HCT116 (cell line): ENCODE measurements around the gene TDG. TPM values are rescaled to one million over a fixed set of nuclear protein-coding genes. Genes with fewer than 3 reads are reported as not detected.

Experiments
- ATAC-seq: fragments of 200-7000 bp; cut with Tn5 transposase; 2 replicates; pipeline ENCODE4 v1.9.1; 2020; ENCODE audit warnings: mild to moderate bottlenecking, moderate library complexity
- BruUV-seq: library from RNA; stranded (reverse); fragments of 400-500 nt; replicated peaks from 2 replicates; lab custom pipeline; 2021; lab: Mats Ljungman, UMichigan
- CTCF ChIA-PET: fragments of 300-600 bp; sonication (Branson Sonifier 250); formaldehyde crosslinking; loops from one replicate; lab custom pipeline; 2021; ENCODE audit warnings: antibody characterized with exemption; lab: Charles Lee
- POLR2A ChIA-PET: fragments of 300-600, 350-600 bp; sonication (Branson Sonifier 250); formaldehyde crosslinking; loops from one replicate; lab custom pipeline; 2021; ENCODE audit warnings: antibody characterized with exemption; lab: Charles Lee
- RAD21 ChIA-PET, 2 experiments: fragments of 300-600 bp; sonication (Branson Sonifier 250); formaldehyde crosslinking; loops; one replicate each; lab custom pipeline; 2023; ENCODE audit warnings: low total read pairs in 2 of 2; ENCODE audit not compliant: uncharacterized antibody in 2 of 2, unreplicated experiment in 2 of 2, low non-redundant PET in 1 of 2; lab: Charles Lee
- DNase-seq: peaks from one replicate; pipeline ENCODE4 v3.0.0-alpha.2; 2010; ENCODE audit warnings: low read depth, low spot score
- H2AFZ ChIP-seq: fragments of 200-600 bp; shearing (Covaris generic), sonication (generic); 2 replicates; pipeline ENCODE4 v1.6.1; 2017; ENCODE audit warnings: low read depth, mixed run types, mixed read lengths, antibody characterized with exemption, low read length; ENCODE audit not compliant: poor library complexity, severe bottlenecking
- H3K27ac ChIP-seq: 2 replicates; pipeline ENCODE4 v1.5.1; 2012; ENCODE audit warnings: low read depth, low read length
- H3K27me3 ChIP-seq: fragments of 200-600 bp; sonication (generic); 2 replicates; pipeline ENCODE4 v1.6.1; 2016; ENCODE audit warnings: mixed run types, low read length, mixed read lengths; ENCODE audit not compliant: insufficient read depth
- H3K36me3 ChIP-seq, 2 experiments: fragments of 200-500 bp in 1 of 2; fragments of 200-600 bp in 1 of 2; sonication (Bioruptor generic) in 1 of 2; sonication (generic) in 1 of 2; 2 replicates each; pipeline versions ENCODE4 v1.5.1 to v1.6.1; 2014 to 2016; ENCODE audit warnings: low read length in 2 of 2, inconsistent platforms in 1 of 2, mixed read lengths in 1 of 2, mixed run types in 1 of 2; ENCODE audit not compliant: insufficient read depth in 2 of 2, control insufficient read depth in 1 of 2
- H3K4me1 ChIP-seq, 2 experiments: fragments of 200-600 bp in 1 of 2; sonication (generic) in 1 of 2; 2 replicates each; pipeline versions ENCODE4 v1.5.1 to v1.6.1; 2012 to 2017; ENCODE audit warnings: low read length in 2 of 2, inconsistent platforms in 1 of 2, mild to moderate bottlenecking in 1 of 2, mixed read lengths in 1 of 2, mixed run types in 1 of 2, moderate library complexity in 1 of 2; ENCODE audit not compliant: insufficient read depth in 2 of 2, control insufficient read depth in 1 of 2
- H3K4me2 ChIP-seq: fragments of 200-600 bp; sonication (generic); 2 replicates; pipeline ENCODE4 v1.6.1; 2017; ENCODE audit warnings: mixed run types, low read length, mixed read lengths
- H3K4me3 ChIP-seq, 2 experiments: fragments of 200-600 bp in 1 of 2; sonication (generic) in 1 of 2; replicated peaks in 1 of 2; 2 replicates each; pipeline ENCODE4 v1.5.1; 2011 to 2016; ENCODE audit warnings: low read length in 2 of 2, control low read depth in 1 of 2, low read depth in 1 of 2, mild to moderate bottlenecking in 1 of 2, mixed read lengths in 1 of 2, mixed run types in 1 of 2
- H3K79me2 ChIP-seq: fragments of 200-600 bp; sonication (generic); 2 replicates; pipeline ENCODE4 v1.6.1; 2017; ENCODE audit warnings: mild to moderate bottlenecking, mixed run types, low read length, moderate library complexity, mixed read lengths; ENCODE audit not compliant: insufficient read depth
- H3K9ac ChIP-seq: fragments of 200-600 bp; sonication (generic); 2 replicates; pipeline ENCODE4 v1.6.1; 2016; ENCODE audit warnings: low read length, mixed read lengths
- H3K9me2 ChIP-seq: fragments of 200-600 bp; sonication (generic), shearing (Covaris generic); 2 replicates; pipeline ENCODE4 v1.6.1; 2017; ENCODE audit warnings: mixed run types, mild to moderate bottlenecking, moderate library complexity; ENCODE audit not compliant: insufficient read depth
- H3K9me3 ChIP-seq, 2 experiments: fragments of 200-500 bp in 1 of 2; fragments of 200-600 bp in 1 of 2; sonication (Bioruptor generic) in 1 of 2; sonication (generic) in 1 of 2; 2 replicates each; pipeline ENCODE4 v1.6.1; 2014 to 2017; ENCODE audit warnings: low read length in 2 of 2, mixed read lengths in 2 of 2, inconsistent platforms in 1 of 2, low read depth in 1 of 2, mild to moderate bottlenecking in 1 of 2, mixed run types in 1 of 2, moderate library complexity in 1 of 2; ENCODE audit not compliant: control insufficient read depth in 1 of 2, insufficient read depth in 1 of 2
- H4K20me1 ChIP-seq: fragments of 200-600 bp; sonication (generic), shearing (Covaris generic); 2 replicates; pipeline ENCODE4 v1.6.1; 2017; ENCODE audit warnings: mixed run types, mild to moderate bottlenecking, moderate library complexity; ENCODE audit not compliant: insufficient read depth
- ATF3 ChIP-seq: IDR thresholded peaks from 2 replicates; pipeline ENCODE4 v1.6.1; 2012
- CBX3 ChIP-seq: IDR thresholded peaks from 2 replicates; pipeline ENCODE4 v1.6.1; 2012; ENCODE audit warnings: low read depth
- CEBPB ChIP-seq: IDR thresholded peaks from 2 replicates; pipeline ENCODE4 v1.6.1; 2012; ENCODE audit warnings: low read depth
- EGR1 ChIP-seq: IDR thresholded peaks from 2 replicates; pipeline ENCODE4 v1.6.1; 2012; ENCODE audit warnings: low read depth
- ELF1 ChIP-seq: IDR thresholded peaks from 2 replicates; pipeline ENCODE4 v1.6.1; 2012; ENCODE audit warnings: low read depth, borderline replicate concordance
- EZH2 ChIP-seq: fragments of 200-600 bp; sonication (generic); IDR thresholded peaks from 2 replicates; pipeline ENCODE4 v1.6.1; 2017; ENCODE audit warnings: antibody characterized with exemption, mixed run types
- EZH2phosphoT487 ChIP-seq: fragments of 200-600 bp; IDR thresholded peaks from 2 replicates; pipeline ENCODE4 v1.6.1; 2018; ENCODE audit warnings: antibody characterized with exemption, borderline replicate concordance
- FOSL1 ChIP-seq: IDR thresholded peaks from 2 replicates; pipeline ENCODE4 v1.6.1; 2012; ENCODE audit warnings: low read depth
- JUND ChIP-seq: IDR thresholded peaks from 2 replicates; pipeline ENCODE4 v1.6.1; 2012
- MAX ChIP-seq: IDR thresholded peaks from 2 replicates; pipeline ENCODE4 v1.6.1; 2012
- POLR2A ChIP-seq: IDR thresholded peaks from 2 replicates; pipeline ENCODE4 v1.7.0; 2011; ENCODE audit warnings: borderline replicate concordance; ENCODE audit not compliant: insufficient read depth, insufficient read length; ENCODE audit errors: extremely low read depth
- POLR2AphosphoS5 ChIP-seq: IDR thresholded peaks from 2 replicates; pipeline ENCODE4 v1.6.1; 2011; ENCODE audit warnings: mild to moderate bottlenecking, low read depth, low read length, moderate library complexity
- RAD21 ChIP-seq: IDR thresholded peaks from 2 replicates; pipeline ENCODE4 v1.6.1; 2012; ENCODE audit warnings: low read depth, mild to moderate bottlenecking
- SIN3A ChIP-seq: IDR thresholded peaks from 2 replicates; pipeline ENCODE4 v1.6.1; 2012; ENCODE audit warnings: low read depth
- SP1 ChIP-seq: IDR thresholded peaks from 2 replicates; pipeline ENCODE4 v1.6.1; 2012; ENCODE audit warnings: low read depth
- TCF7L2 ChIP-seq: IDR thresholded peaks from 2 replicates; pipeline ENCODE4 v1.7.0; 2011; ENCODE audit warnings: borderline replicate concordance, inconsistent platforms; ENCODE audit not compliant: insufficient read depth, insufficient read length; ENCODE audit errors: extremely low read depth
- ZFX ChIP-seq: fragments of 450-650 bp; IDR thresholded peaks from 2 replicates; pipeline ENCODE4 v1.6.1; 2017
- ZNF274 ChIP-seq: fragments of 200-500 bp; sonication (Bioruptor generic); IDR thresholded peaks from 2 replicates; pipeline ENCODE4 v1.6.1; 2014; ENCODE audit warnings: mild to moderate bottlenecking, low read depth, low read length, inconsistent platforms
- intact Hi-C: fragments of 100-400 bp; cut with micrococcal nuclease; formaldehyde crosslinking; loops from 2 replicates; pipeline ENCODE4 v1.10.0; 2022
- total RNA-seq: library from RNA; stranded (reverse); gene quantifications from one replicate; pipeline ENCODE4 v1.2.1, GENCODE V29; 2021; ENCODE audit not compliant: unreplicated experiment

TDG gene
- total RNA-seq, 1 experiment from 2014 or later = 23.9 TPM

- no peak for TF ChIP-seq ZNF274
- no peak for TF ChIP-seq ATF3
- TF ChIP-seq RAD21 = no peak
- peak; percentile 90 for TF ChIP-seq POLR2A
- TF ChIP-seq EZH2phosphoT487 = no peak
- peak; percentile 73 for TF ChIP-seq EGR1
- peak; percentile 84; the same call in 1 of the 2 replicates for TF ChIP-seq ELF1
- no peak for TF ChIP-seq CEBPB
- TF ChIP-seq POLR2AphosphoS5 = peak; percentile 97
- no peak for TF ChIP-seq EZH2
Measured at GRCh38 chr12:103965590-103966504, at the start of gene TDG (continued).

GRCh38 chr12:103917873-103918272 lies 47.8 kb upstream of the TDG start:
- no peaks in the 10 kb centered on the region for H3K4me1 ChIP-seq
- H3K36me3 ChIP-seq = no peaks in the 10 kb centered on the region
- intact Hi-C loops = no loop called here
- no peak overlapping the region for H3K27ac ChIP-seq
- H3K4me3 ChIP-seq = no peak overlapping the region
- no peak overlapping the region for H3K4me2 ChIP-seq
- H4K20me1 ChIP-seq = no peaks in the 10 kb centered on the region
- no peak overlapping the region for H2AFZ ChIP-seq
- POLR2A ChIA-PET = no interaction called here
- no peaks in the 10 kb centered on the region for H3K79me2 ChIP-seq
- DNase-seq = no peak
- no TSS peak for BruUV-seq
- CTCF ChIA-PET = no interaction called here
- 0 out of 4 replicates have a peak, but pooled peaks cover 0 to 8% of the 10 kb centered on the region in 2 experiments for H3K9me3 ChIP-seq
- RAD21 ChIA-PET = no interaction called here
- no peaks in the 10 kb centered on the region for H3K9me2 ChIP-seq
- ATAC-seq = no peak
- TF ChIP-seq RAD21 (no peak), FOSL1 (no peak), EGR1 (no peak), JUND (no peak), ZFX (no peak), ZNF274 (no peak), SIN3A (no peak), SP1 (no peak), ELF1 (no peak), TCF7L2 (no peak), MAX (no peak), CBX3 (no peak)
- no peak overlapping the region for H3K9ac ChIP-seq
- no peaks in the 10 kb centered on the region for H3K27me3 ChIP-seq
